ENCODE measurements around the gene PTCRA.

PTCRA gene

GRCh38 chr6:42974919-42975505 lies 59.2 kb downstream of the PTCRA start:
- no peak for DNase-seq

Measured in suppressor macrophage treated with lipopolysaccharide for 4 hours (primary cell).